Cardiac septum (tissue), 1 donor: ENCODE measurements around the gene SORCS1. TPM values are rescaled to one million over a fixed set of nuclear protein-coding genes. Genes with fewer than 3 reads are reported as not detected.
"Not testable (repeated sequence)": the region's sequence is repeated elsewhere in the genome, so short reads cannot be mapped to it uniquely, and the experiment has no call there.

ENCODE experiments used
- DNase-seq: peaks from one replicate; pipeline ENCODE4 v3.0.0-alpha.2; 2020; ENCODE audit warnings: low spot score
- intact Hi-C: fragments of 100-400 bp; cut with DNase I; formaldehyde crosslinking; loops from one replicate; pipeline ENCODE4 v1.14.0; 2022
- total RNA-seq: library from RNA; stranded (reverse); fragmentation: NEBNext Ultra II Directional; extraction: Animal tissue kit (Norgen Biotek cat#: 25700); gene quantifications from one replicate; pipeline ENCODE4 v1.2.1, GENCODE V29; 2021
- donor health status: DM: no; HTN: no; CAD: no.

The SORCS1 gene
- total RNA-seq, 1 donor from 2014 or later, result 0.43 TPM

GRCh38 chr10:107058331-107058730, 106.2 kb downstream of the SORCS1 start:
- intact Hi-C loops, result no loop called here
- no peak for DNase-seq

- DNase-seq, result no peak
- intact Hi-C loops, result no loop called here
Measured at GRCh38 chr10:107056182-107056581, 108.3 kb downstream of the SORCS1 start.

- intact Hi-C loops, result no loop called here
- DNase-seq, result no peak
Measured at GRCh38 chr10:107054469-107055156, 109.9 kb downstream of the SORCS1 start.

- DNase-seq, result no peak
- intact Hi-C loops, result no loop called here
Measured at GRCh38 chr10:107051769-107052168, 112.7 kb downstream of the SORCS1 start.

- DNase-seq, result no peak
- intact Hi-C loops, result no loop called here
Measured at GRCh38 chr10:107043461-107043860, 121.0 kb downstream of the SORCS1 start.

GRCh38 chr10:107037192-107038122, 127.0 kb downstream of the SORCS1 start:
- intact Hi-C loops, result no loop called here
- DNase-seq, result no peak

- intact Hi-C loops, result no loop called here
- DNase-seq, result no peak
Measured at GRCh38 chr10:107033799-107034422, 130.6 kb downstream of the SORCS1 start.

GRCh38 chr10:107032700-107033401, 131.7 kb downstream of the SORCS1 start:
- intact Hi-C loops, result no loop called here
- no peak for DNase-seq

GRCh38 chr10:107031931-107032699, 132.4 kb downstream of the SORCS1 start:
- DNase-seq, result no peak

GRCh38 chr10:107028236-107028635, 136.3 kb downstream of the SORCS1 start:
- intact Hi-C loops, result no loop called here
- DNase-seq, result no peak

More at GRCh38 chr10:107031931-107032699, 132.4 kb downstream of the SORCS1 start:
- intact Hi-C loops, result no loop called here

- intact Hi-C loops, result no loop called here
- DNase-seq, result no peak
Measured at GRCh38 chr10:107025676-107026075, 138.8 kb downstream of the SORCS1 start.

GRCh38 chr10:107024033-107024432, 140.5 kb downstream of the SORCS1 start:
- intact Hi-C loops, DNase-seq: not testable (repeated sequence)

- no peak for DNase-seq
- intact Hi-C loops, result no loop called here
Measured at GRCh38 chr10:107022600-107023354, 141.7 kb downstream of the SORCS1 start.

GRCh38 chr10:107019154-107019553, 145.4 kb downstream of the SORCS1 start:
- no peak for DNase-seq
- intact Hi-C loops, result no loop called here

- DNase-seq, result no peak
- intact Hi-C loops, result no loop called here
Measured at GRCh38 chr10:107013258-107014006, 151.1 kb downstream of the SORCS1 start.

- no peak for DNase-seq
- intact Hi-C loops, result no loop called here
Measured at GRCh38 chr10:107011992-107012391, 152.5 kb downstream of the SORCS1 start.

GRCh38 chr10:107011105-107011504, 153.4 kb downstream of the SORCS1 start:
- no peak for DNase-seq
- intact Hi-C loops, result no loop called here

GRCh38 chr10:107010531-107010930, 154.0 kb downstream of the SORCS1 start:
- DNase-seq, result no peak
- intact Hi-C loops, result no loop called here
